Measurements from ENCODE around the gene C19orf18. TPM values are rescaled to one million over a fixed set of nuclear protein-coding genes. Genes with fewer than 3 reads are reported as not detected.
"Not testable (repeated sequence)": the region's sequence is repeated elsewhere in the genome, so short reads cannot be mapped to it uniquely, and the experiment has no call there.

Gene C19orf18
- polyA plus RNA-seq, 1 donor from 2014 or later = not detected

- peaks cover 55% of the 10 kb centered on the region for H3K36me3 ChIP-seq (ENCODE audit: insufficient read depth, low read length)
- H3K79me2 ChIP-seq (replicated peaks; ENCODE audit: insufficient read depth, low read length) = peaks cover 13% of the 10 kb centered on the region
Measured at GRCh38 chr19:57927587-57927986, 46.7 kb downstream of the C19orf18 start.

GRCh38 chr19:57916168-57916995 is 58.0 kb downstream of the C19orf18 start, which contains the start of gene ZNF417:
Gene ZNF417 (minus strand): TSS chr19:57916592. CDS start chr19:57916411, 181 bp downstream.
- H3K4me3 ChIP-seq (ENCODE audit: low read length) = peak within 1 kb of the TSS; percentile 83
- H3K79me2 ChIP-seq (replicated peaks; ENCODE audit: insufficient read depth, low read length); H2AFZ ChIP-seq (ENCODE audit: low read depth, low read length); H4K20me1 ChIP-seq (ENCODE audit: insufficient read depth); H3F3A ChIP-seq (ENCODE audit: insufficient read depth, low read length, poor library complexity, severe bottlenecking); H3K27me3 ChIP-seq (ENCODE audit: insufficient read depth, low read depth, low read length); H3K9me2 ChIP-seq (ENCODE audit: insufficient read depth, low read length); H3K9me3 ChIP-seq (ENCODE audit: low read length); H3K36me3 ChIP-seq (ENCODE audit: insufficient read depth, low read length): not testable (repeated sequence)
- peak within 1 kb of the TSS; percentile 68 for H3K4me2 ChIP-seq (ENCODE audit: low read length)
- peak within 1 kb of the TSS; percentile 77 for H3K9ac ChIP-seq (ENCODE audit: low read length)
- H3K27ac ChIP-seq (ENCODE audit: low read length) = peak within 1 kb of the TSS; percentile 60
- peak; percentile 57 for TF ChIP-seq POLR2AphosphoS5 (IDR thresholded peaks at IDR 0.05)
- TF ChIP-seq EP300 (conservative IDR thresholded peaks at IDR 0.05; ENCODE audit: poor library complexity, severe bottlenecking) = peak; percentile 16
- peak; percentile 44 for TF ChIP-seq CTCF (IDR thresholded peaks at IDR 0.05; ENCODE audit: poor library complexity, severe bottlenecking)
- TF ChIP-seq SMC3 (conservative IDR thresholded peaks at IDR 0.05; ENCODE audit: poor library complexity) = peak; percentile 37
- TF ChIP-seq MXI1 (conservative IDR thresholded peaks at IDR 0.05; ENCODE audit: poor library complexity, severe bottlenecking) = peak; percentile 91

More at GRCh38 chr19:57927587-57927986, 46.7 kb downstream of the C19orf18 start:
- no peak overlapping the region for H3K27ac ChIP-seq (ENCODE audit: low read length)
- no peak overlapping the region for H3K9ac ChIP-seq (ENCODE audit: low read length)
- TF ChIP-seq TAF1 (IDR thresholded peaks at IDR 0.05; ENCODE audit: low read depth) (no peak), SMC3 (conservative IDR thresholded peaks at IDR 0.05; ENCODE audit: poor library complexity) (no peak), CTCF (IDR thresholded peaks at IDR 0.05; ENCODE audit: poor library complexity, severe bottlenecking) (no peak), EZH2 (IDR thresholded peaks at IDR 0.05; ENCODE audit: borderline replicate concordance, insufficient read depth, low read length, poor library complexity, severe bottlenecking) (no peak), MXI1 (conservative IDR thresholded peaks at IDR 0.05; ENCODE audit: poor library complexity, severe bottlenecking) (no peak), POLR2AphosphoS5 (IDR thresholded peaks at IDR 0.05) (no peak), EP300 (conservative IDR thresholded peaks at IDR 0.05; ENCODE audit: poor library complexity, severe bottlenecking) (no peak), REST (IDR thresholded peaks at IDR 0.05; ENCODE audit: borderline replicate concordance) (no peak)
- H3K9me2 ChIP-seq (ENCODE audit: insufficient read depth, low read length) = no peaks in the 10 kb centered on the region
- peaks cover 62% of the 10 kb centered on the region for H3K9me3 ChIP-seq (ENCODE audit: low read length)
- H2AFZ ChIP-seq (ENCODE audit: low read depth, low read length) = no peak overlapping the region
- no peak overlapping the region for H3K4me3 ChIP-seq (ENCODE audit: low read length)
- H3F3A ChIP-seq (ENCODE audit: insufficient read depth, low read length, poor library complexity, severe bottlenecking) = no peaks in the 10 kb centered on the region
- no peaks in the 10 kb centered on the region for H4K20me1 ChIP-seq (ENCODE audit: insufficient read depth)
- no peaks in the 10 kb centered on the region for H3K27me3 ChIP-seq (ENCODE audit: insufficient read depth, low read depth, low read length)
- H3K4me2 ChIP-seq (ENCODE audit: low read length) = no peak overlapping the region

Data from neural cell (in vitro differentiated cells).